Measurements from ENCODE around the gene XPO6. TPM values are rescaled to one million over a fixed set of nuclear protein-coding genes. Genes with fewer than 3 reads are reported as not detected.

The XPO6 gene
- total RNA-seq, 4 donors from 2014 or later: 105 to 166 (median 141) TPM

GRCh38 chr16:28085389-28086171, 126.2 kb downstream of the XPO6 start:
- 79 to 81% methylated on average over 12 of the region's 12 CpGs for WGBS, 2 donors
- Histone ChIP-seq H3K4me3 (no peak overlapping the region), H3K27ac (no peak overlapping the region), H3K36me3 (no peaks in the 10 kb centered on the region), H3K9me3 (no peaks in the 10 kb centered on the region), H3K4me1 (no peaks in the 10 kb centered on the region), H3K27me3 (no peaks in the 10 kb centered on the region)
- DNase-seq (ENCODE audit: low spot score in 2 of 2): no peak
- TF ChIP-seq CTCF (IDR thresholded peaks at IDR 0.05) (no peak), POLR2A (IDR thresholded peaks at IDR 0.05) (no peak), EP300 (IDR thresholded peaks at IDR 0.05) (no peak)

GRCh38 chr16:28084209-28084608, 127.6 kb downstream of the XPO6 start:
- no peaks in the 10 kb centered on the region for H3K36me3 ChIP-seq
- H3K27me3 ChIP-seq: no peaks in the 10 kb centered on the region
- no peak overlapping the region for H3K27ac ChIP-seq
- TF ChIP-seq POLR2A (IDR thresholded peaks at IDR 0.05) (no peak), CTCF (IDR thresholded peaks at IDR 0.05) (no peak), EP300 (IDR thresholded peaks at IDR 0.05) (no peak)
- no peak for DNase-seq (ENCODE audit: low spot score in 2 of 2)
- no peaks in the 10 kb centered on the region for H3K9me3 ChIP-seq
- WGBS, 2 donors: 90 to 91% methylated on average over 6 of the region's 6 CpGs
- H3K4me1 ChIP-seq: no peaks in the 10 kb centered on the region
- H3K4me3 ChIP-seq: no peak overlapping the region

- H3K27ac ChIP-seq: peak overlapping the region in 3 of 4 donors; percentile 2 to 72 (median 58)
- H3K9me3 ChIP-seq: no peaks in the 10 kb centered on the region
- no peak for TF ChIP-seq POLR2A (IDR thresholded peaks at IDR 0.05)
- TF ChIP-seq CTCF (IDR thresholded peaks at IDR 0.05): no peak
- no peak for TF ChIP-seq EP300 (IDR thresholded peaks at IDR 0.05)
- H3K4me1 ChIP-seq: no peaks in the 10 kb centered on the region
- WGBS, 2 donors: 42 to 70% methylated on average over 13 of the region's 13 CpGs
- no peak overlapping the region for H3K4me3 ChIP-seq
- peak in 1 of 2 donors; percentile 10 for DNase-seq (ENCODE audit: low spot score in 2 of 2)
- H3K27me3 ChIP-seq: no peaks in the 10 kb centered on the region
- H3K36me3 ChIP-seq: no peaks in the 10 kb centered on the region
These were observed 129.1 kb downstream of the XPO6 start for GRCh38 chr16:28082624-28083023.

DNA sequence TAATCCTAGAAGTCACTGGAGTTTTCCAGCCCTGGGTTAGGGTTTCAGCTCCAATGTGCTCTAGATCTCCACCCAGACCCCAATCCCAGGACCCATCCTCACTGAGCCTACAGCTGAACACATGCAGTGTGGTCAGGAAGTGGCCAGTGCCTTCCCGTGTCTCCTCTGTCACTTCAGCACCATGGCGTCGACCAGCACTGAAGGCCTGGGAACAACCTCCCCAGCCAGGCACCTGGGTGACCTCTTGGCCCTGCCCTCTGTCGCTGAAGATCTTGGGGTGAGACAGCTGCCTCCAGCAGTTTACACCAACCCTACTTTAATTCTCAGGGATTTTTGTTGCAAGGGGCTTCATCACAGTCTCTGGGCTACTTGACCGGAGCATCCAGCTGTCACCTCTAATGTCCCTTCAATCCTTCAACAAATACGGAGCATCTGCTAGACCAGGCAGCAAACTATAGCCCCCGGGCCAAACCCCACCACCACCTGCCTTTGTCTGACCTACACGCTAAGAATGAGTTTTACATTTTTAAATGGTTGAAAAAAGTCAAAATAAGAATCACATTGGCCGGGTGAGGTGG, 130.3 kb downstream of the XPO6 start:
- H3K9me3 ChIP-seq: no peaks in the 10 kb centered on the region

More for the DNA sequence above, 130.3 kb downstream of the XPO6 start:
- Histone ChIP-seq H3K27ac (no peak overlapping the region), H3K4me1 (no peaks in the 10 kb centered on the region), H3K36me3 (no peaks in the 10 kb centered on the region), H3K27me3 (no peaks in the 10 kb centered on the region), H3K4me3 (no peak overlapping the region)
- TF ChIP-seq CTCF (IDR thresholded peaks at IDR 0.05) (no peak), EP300 (IDR thresholded peaks at IDR 0.05) (no peak), POLR2A (IDR thresholded peaks at IDR 0.05) (no peak)
- 83 to 84% methylated on average over 8 to 9 of the region's 9 CpGs for WGBS, 2 donors
- no peak for DNase-seq (ENCODE audit: low spot score in 2 of 2)

All from tibial nerve (tissue), 4 donors.